Measurements from ENCODE around the gene SLC16A2.

SLC16A2 gene

DNA sequence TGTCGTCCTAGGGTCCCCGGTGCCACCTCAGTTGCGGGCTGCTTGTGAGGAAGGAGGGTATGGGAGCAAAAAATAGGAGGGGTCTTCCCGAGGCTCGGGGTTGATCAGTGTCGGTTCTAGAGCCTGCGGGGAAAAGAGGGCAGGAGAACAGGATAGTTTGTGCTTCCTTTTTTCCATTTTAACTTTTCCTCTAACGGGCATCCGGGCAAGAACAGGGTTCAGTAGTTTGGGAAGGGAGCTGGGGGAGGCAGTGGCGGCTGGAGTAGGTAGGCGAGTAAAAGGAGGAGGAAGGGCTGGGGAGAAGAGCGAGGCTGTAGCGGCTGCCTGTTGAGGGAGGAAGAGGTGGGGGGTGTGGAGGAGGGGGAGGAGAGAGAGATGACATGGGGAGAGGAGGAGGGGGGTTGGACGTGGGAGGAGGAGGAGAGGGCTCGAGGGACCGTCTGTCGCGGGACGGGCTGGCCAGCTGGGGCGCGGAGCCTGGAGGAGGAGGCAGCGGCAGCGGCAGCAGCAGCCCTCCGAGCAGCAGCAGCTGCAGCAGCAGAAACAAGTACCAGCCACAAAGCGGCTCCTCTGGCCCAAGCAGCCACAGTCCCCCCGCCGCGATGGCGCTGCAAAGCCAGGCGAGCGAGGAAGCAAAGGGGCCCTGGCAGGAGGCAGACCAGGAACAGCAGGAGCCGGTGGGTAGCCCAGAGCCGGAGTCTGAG lies at the start of gene SLC16A2:
TSS of gene SLC16A2 (plus strand) at position 458 of the 704 bp plus-strand sequence. CDS start at position 603, 145 bp downstream.
- DNase-seq = peak; percentile 78

DNA sequence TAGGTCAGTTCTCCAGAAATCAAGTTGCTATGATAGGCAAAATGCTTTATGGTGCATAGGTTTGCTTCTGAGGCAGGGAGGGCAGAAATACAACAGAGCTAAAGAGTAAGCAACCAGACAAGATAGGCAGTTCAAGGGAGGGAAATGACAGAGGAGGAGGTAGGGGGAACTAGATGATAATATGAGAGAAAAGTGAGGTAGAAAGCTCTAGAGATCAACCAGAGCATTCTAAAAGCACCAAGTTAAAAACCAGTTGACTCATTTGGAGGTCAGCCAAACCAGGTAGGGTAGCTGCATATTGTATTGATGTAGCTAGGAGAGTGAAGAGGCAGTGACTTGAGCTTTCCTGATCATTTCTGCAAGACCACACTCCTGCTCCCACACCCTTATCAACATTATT lies 49.0 kb upstream of the SLC16A2 start:
- DNase-seq = no peak

DNA sequence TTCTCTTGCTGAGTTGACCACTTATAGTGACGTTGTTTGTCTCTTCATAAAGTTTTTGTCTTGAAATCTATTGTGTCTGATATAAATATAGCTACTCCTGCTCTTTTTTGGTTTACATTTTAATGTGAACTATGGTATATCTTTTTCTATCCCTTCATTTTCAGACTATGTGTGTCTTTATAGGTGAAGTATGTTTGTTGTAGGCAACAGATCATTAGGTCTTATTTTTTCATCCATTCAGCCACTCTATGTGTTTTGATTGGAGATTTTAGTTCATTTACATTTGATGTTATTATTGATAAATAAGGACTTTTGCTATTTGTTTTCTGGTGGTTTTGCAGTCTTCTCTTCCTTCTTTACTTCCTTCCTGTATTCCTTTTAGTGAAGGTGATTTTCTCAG lies 44.0 kb upstream of the SLC16A2 start:
- no peak for DNase-seq

DNA sequence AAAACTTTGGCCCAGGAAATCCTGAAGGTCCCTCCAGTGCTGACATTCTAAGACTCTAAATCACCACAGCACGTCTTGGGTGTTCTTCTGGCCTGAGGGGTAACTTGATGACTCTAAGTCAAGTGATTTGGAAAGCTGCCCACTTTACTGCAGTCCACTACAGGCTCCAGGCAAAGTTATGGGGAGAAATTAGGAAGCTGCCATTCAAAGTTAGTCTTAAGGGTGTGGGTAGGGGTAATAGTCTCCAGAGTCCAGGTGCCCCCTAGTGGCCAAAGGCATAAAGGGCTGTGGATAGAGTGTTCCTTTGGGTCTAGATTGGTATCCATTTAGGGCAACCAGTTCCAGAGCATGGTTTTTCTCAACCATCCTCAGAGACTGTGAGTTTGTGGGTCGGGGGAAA lies 38.7 kb upstream of the SLC16A2 start:
- peak; percentile 29 for DNase-seq

DNA sequence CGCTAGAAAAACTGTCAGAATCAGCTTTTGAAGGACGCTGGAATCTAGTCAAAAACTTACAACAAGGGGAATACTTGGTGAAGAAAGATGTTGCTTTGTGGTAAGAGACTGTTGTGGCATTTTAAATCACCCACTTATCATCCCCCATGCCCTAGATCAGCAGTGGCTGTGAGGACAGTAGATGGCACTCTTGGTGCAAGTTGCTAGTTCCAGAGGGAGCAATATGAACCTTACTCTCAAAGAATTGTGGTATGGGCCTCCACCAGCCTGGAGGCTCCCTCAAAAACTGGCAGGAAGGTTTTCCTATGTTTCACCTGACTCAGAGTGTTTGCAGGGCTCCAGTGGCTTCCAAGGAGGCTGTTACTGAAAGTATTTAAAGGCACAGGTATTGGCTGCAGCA lies 37.7 kb upstream of the SLC16A2 start:
- peak; percentile 35 for DNase-seq

DNA sequence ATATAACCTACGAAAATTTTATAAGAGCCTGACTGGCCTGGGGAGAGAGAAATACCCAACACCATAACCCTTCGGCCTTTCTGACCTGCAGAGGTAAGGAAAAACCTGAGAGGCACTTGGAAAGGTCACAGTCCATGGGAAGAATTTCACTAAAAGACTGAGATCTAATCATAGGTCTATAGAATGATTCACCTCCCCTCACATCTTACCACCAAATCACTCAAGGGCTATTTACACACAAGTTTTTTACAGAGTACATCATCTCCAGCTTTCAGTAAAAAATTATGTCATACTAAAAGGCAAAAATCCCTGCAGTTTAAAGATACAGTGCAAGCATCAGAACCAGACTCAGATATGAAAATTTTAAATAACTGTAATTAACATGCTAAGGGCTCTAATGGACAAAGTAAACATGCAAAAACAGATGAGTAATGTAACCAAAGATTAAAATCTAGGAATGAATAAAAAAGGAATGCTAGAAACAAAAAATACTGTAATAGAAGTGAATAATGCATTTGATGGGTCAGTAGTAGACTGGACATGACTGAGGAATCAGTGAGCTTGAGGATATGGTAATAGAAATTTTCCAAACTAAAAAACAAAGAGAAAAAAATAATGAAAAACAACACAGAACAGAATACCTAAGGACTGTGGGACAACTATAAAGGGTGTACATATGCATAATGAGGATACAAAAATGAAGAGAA lies 32.1 kb upstream of the SLC16A2 start:
- no peak for DNase-seq

DNA sequence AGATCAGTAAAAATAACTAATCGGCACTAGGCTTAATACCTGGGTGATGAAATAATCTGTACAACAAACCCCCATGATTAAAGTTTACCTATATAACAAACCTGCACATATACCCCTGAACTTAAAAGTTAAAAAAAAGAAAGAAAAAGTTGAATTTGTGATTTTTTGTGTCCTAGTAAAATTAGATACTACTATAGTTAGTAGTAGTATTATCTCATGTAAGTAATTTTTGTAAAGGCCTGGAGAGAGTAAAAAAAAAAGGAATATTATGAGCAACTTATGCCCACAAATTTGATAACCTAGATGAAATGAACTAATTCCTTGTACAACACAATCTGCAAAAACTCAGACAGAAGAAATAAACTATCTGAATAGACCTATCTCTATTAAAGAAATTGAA lies 25.7 kb upstream of the SLC16A2 start:
- no peak for DNase-seq

DNA sequence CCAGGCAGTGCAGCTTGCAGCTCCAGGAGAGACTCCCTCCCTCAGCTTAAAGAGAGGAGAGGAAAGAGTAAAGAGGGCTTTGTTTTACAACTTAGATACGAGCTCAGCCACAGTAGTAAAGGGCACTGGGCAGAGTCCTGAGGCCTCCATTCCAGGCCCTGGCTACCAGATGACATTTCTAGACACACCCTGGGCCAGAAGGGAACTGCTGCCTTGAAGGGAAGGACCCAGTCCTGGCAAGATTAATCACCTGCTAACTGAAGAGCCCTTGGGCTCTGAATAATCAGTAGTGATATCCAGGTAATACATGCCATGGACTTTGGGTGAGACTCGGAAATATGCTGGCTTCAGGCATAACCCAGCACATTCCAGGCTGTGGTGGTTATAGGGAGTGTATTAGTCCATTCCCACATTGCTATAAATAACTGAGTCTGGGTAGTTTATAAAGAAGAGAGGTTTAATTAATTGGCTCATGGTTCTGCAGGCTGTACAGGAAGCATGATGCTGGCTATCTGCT lies 15.3 kb upstream of the SLC16A2 start:
- DNase-seq = no peak

DNA sequence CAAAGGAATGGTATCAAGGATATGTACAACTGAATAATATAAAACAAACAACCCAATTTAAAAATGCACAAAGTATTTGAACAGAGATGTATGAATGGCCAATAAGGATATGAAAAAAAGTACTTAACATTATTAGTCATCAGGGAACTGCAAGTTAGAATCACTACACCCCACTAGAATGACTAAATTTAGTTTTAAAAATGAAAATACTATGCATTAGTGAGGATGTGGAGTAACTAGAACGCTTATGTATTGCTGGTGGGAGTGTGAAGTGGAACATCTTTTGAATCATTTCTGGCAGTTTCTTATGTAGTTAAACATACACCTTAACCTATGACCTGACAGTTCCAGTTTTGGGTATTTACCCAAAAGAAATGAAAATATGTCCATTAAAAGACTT lies 13.0 kb upstream of the SLC16A2 start:
- DNase-seq = no peak

DNA sequence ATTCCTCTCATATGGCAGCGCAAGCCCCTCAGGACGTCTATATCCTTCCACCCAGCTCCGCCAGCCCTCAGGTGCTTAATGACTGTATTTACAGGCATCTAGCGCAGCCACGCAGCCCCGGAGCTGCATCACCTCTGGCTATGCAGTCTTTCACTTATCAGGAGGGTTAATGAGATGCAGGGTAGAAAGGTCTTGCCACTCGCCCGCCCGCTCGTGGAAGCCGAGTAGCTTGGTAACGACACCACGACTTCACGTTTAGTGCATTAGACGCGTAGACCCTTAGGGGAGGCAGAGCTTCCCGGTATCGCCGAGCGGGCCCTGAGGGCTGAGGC lies 1.5 kb upstream of the SLC16A2 start:
- no peak for DNase-seq

DNA sequence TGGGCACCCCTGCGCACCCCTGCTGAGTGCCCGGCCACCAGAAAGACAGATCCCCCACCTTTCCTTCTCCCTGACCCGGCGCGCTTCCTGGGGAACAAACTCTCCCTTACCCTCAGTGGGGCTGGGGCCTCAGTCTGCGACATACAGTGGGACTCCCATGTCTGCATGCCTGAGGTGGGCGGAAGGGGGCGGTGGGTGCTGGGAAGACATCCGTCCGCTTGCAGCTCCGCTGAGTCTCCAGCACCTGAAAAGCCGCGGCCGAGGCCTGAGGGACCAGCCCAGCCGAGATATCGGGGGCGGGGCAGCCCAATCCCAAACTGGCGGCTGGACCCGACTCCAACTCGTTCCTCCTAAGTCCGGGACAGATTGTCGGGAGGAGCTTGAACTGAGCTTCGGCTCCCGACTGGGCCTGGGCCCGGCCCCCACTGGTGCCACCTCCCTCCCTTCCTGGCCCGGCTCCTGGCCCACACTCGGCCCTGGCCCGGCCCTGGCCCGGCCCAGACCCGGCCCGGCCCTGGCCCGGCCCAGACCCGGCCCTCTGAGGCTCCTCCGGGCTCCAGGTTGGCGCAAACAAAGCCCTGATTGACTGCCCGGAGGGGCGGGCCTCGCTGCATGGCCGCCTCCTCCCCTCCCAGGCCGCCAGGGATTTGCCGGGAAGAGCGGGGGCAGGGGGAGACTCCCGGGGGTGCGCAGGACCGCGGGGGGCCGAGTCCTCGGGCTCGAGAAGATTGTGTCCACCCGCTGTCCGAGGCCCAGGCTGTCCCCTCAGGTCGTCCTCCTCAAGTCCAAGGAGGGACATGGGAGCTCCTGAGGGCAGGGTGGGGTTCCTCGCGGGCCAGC lies 877 bp upstream of the SLC16A2 start:
- DNase-seq = peak; percentile 27

DNA sequence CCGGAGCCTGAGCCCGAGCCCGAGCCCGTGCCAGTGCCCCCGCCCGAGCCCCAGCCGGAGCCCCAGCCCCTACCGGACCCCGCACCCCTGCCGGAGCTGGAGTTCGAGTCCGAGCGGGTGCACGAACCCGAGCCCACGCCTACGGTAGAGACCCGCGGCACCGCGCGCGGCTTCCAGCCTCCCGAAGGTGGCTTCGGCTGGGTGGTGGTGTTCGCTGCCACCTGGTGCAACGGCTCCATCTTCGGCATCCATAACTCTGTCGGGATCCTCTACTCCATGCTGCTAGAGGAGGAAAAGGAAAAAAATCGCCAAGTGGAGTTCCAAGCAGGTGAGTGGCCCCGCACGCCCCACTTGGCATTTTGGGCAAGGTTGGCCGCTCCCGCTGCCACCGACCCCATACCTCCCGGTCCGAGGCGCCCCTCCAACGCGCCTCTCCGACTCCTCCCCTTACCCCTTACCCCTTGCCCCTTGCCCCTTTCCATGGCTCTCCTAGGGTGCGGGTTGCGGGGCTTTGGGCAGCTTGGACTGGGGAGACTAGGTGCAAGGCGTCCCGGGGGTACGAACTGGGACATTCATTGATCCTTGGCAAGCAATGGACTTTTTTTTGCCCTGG lies 553 bp downstream of the SLC16A2 start:
- DNase-seq = no peak

DNA sequence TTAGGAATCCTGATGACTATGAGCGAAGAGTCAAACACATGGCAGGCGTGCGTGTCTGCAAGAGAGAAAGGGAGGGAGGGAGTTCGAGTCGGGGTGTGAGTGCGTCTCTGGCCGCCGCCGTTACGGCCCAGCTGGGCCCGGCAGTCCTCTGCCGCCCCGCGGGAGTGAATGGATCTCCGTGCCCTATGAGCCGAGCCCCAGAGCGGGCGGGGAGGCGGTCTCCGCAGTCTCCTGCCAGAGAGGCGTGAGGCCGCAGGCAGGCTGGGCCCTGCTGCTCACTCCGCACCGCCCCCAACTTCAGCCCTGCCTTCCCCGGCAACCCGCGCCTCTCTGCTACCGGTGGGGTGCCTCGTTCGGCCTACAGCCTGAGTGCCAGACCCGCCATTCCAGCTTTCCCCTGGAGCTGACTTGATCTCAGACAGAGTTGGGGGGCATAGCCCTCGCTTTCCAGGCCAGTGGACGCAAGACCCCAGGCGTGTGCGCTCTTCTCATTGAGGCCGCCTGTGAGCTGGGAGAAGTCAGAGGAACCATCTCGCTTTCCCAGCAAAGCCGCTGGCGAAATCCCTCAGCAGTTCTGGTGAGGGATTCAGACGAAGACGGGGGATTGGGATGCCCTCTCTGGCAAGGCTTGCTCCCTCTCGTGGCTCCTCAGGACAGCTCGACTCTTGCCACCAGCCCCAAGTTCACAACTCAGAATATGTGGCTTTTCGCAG lies 1.4 kb downstream of the SLC16A2 start:
- peak; percentile 24 for DNase-seq

DNA sequence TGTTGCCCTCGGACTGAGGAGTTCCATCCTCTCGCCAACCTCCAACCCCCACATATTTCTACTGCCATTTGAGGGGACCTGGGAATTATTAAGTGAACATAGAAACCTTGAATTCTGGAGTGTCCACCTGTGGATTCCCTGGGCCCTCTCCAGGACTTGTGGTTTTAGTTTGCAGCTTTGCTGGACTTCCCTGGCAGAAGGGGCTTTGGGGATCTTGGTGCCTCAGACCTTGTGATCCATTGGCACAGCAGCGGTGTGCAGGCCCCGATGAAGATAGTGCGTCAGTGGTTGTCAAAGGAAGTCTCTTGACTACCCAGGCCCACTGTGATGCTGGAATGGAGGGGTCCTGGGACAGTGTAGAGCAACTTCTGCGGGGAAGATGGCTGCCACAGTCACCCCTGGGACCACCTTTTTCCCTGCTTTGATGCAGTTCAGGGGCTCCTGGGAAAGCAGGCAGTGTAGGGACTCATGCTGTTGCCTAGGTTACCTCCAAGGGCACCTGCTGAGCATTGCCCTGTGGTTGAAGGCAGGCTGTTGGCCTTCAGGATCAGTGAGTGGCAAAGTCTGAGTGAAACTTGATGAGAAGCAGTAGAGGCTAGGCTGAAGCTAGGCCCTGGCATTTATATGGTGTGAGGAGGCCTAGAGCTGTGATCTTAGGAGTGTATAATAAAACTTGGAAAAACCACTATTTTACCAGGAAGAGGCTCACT lies 2.2 kb downstream of the SLC16A2 start:
- no peak for DNase-seq

DNA sequence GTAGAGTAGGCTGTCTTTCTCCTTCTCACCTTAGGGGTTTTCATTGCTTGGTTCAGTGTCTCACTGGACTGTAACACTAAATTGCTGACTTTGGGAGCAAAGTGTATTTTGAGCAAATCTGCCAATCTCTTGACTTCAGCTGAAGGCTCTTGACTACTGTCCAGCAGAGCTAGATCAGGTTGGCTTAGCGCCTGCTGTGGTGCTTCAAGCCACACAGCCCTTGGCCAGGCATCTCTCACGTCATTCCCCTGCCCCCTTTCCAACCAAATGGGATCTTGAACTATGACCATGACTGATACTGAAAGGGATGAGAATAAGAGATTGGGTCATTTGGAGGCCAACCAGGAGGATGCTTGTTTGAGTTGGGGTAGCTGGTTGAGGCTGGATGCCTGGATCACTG lies 4.8 kb downstream of the SLC16A2 start:
- no peak for DNase-seq

DNA sequence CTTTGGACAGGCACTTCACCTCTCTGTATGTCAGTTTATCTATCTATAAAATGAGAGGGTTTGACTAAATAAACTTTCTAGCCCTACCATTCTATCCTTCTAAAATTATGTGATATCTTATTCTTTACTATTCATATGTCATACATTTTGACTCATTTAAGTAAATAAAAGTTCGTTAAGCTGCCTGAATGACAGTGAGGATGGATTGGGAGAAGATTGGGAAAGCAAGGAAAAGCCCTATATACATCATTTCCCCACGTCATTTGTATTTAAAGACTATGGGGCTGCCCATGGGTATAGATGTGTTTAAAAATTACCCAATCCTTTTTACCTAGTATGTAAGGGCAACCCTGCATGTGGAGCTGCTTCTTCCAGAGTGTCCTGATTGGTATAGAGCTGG lies 5.3 kb downstream of the SLC16A2 start:
- no peak for DNase-seq

DNA sequence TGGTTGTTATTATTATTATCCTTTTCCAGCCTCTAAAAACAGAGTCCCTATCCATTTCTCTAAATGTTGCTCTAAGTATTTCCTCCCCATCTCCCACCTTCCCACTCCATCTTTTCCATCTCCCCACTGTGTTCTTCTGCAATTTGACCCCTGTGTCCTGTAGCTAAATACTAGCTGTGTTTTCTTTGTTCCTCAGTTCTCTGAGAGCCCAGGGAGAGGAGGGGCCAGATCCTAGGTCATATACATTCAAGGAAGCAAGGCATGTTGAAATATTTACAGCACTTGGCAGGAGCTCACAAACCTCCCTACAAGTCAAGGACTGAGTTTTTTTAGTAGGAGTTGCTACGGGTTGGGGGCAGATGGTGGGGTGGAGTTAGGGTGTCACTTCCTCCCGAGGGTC lies 10.5 kb downstream of the SLC16A2 start:
- DNase-seq = no peak

DNA sequence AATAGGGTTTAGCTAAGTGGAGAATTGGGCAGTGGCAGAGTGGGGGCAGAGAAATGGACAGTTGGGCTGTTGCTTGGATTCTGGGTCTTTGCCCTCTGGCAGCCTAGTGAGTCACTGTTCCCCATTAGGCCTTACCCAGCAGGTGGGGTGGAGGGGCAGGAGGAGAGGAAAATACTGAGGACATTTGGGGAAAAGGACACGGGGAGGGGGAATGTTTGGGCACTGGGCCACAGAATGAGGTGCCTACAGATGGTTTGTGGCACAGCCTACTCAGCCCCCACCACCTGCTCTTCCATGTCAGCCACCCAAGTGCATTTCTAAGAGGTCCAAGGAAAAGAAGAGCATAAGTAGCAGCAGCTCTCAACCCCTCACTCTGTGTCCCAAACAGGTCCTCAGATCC lies 13.0 kb downstream of the SLC16A2 start:
- DNase-seq = peak; percentile 28

DNA sequence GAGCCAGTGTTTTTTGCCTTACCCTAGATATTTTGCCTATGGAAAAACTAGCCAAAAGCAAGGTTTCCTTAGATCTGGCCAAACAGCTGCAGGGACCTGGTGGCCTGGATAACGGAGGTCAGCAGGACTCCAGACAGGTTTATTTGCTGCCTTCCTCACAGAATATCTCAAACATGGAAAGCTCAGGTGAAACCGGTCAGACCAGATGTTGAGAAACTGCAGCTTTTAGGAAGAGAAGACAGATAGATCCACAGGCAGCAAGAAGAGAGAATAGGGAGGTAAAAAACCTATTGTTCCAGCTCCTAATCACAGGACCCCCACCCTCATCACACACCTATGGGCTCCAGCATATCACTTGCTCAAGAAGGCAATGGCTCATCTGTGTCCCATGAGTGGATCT lies 16.2 kb downstream of the SLC16A2 start:
- DNase-seq = no peak

DNA sequence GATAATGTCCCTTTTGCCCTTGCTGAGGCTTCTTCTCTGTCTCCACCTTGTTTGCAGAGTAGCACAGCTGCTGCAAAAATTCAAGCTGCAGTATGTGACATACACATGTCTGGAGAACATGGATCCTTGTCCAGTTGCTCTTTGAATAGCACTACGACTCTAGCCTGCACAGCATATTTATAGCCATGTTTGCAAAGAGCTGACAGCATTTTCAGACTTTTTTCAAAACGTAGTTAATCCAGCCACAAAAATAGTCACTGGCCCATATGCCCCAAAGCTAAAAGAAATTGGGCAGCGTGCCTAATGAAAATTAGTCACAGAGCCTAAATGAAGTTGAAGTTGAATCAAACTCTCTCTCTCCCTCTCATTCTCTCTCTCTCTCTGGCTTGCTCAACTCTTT lies 17.5 kb downstream of the SLC16A2 start:
- DNase-seq = no peak

DNA sequence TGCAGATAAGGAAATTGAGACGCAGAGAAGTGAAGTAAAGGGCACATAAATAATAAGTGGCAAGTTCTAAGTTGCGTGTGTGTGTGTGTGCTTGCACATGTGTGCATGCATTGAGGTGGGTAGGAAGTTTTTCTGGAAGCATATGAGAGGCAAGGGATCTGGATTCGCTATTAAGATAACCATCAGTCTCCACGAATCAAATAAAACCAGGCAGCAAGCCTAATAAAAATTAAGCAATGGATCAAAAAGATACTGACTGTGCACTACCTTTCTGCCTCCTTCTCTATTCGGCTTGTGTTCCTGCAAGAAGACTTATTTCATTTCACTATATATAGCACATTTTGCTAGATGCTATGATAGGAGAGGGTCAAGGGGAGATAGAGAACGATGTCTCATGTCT lies 23.8 kb downstream of the SLC16A2 start:
- no peak for DNase-seq

DNA sequence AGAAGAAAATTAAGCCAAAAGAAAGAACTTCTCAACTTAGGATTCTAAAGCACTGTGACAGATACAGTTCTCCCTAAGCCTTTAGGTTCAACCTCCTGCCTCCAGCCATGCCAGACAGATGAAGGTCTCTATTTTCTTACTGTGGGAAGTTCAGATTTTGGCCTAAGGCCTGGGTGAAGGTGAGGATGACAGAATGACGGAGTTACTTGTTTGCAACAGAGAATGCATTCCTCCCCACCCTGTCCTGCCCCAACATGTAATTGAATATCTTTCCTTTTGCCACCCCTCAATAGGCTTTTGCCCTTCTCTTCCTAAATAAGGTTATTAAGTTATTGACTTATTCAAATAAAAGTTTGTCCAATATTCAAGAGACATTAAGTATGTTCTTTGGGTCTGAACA lies 25.6 kb downstream of the SLC16A2 start:
- DNase-seq = no peak

All from NCI-H1694 treated with DMSO at 0.1 percent for 48 hours (cell line).